Loucy (cell line): ENCODE measurements around the gene ZNF385C.

Source experiments
- CTCF ChIP-seq: fragments of 200-600 bp; sonication (generic); conservative IDR thresholded peaks from 2 replicates; pipeline ENCODE4 v1.5.1; 2014; ENCODE audit warnings: mild to moderate bottlenecking, antibody characterized with exemption, low read length
- EZH2phosphoT487 ChIP-seq: fragments of 200-600 bp; IDR thresholded peaks from 2 replicates; pipeline ENCODE4 v1.6.1; 2018; ENCODE audit warnings: antibody characterized with exemption, mild to moderate bottlenecking, moderate library complexity, borderline replicate concordance

GRCh38 chr17:42127414-42127813 lies 29.1 kb upstream of the ZNF385C start:
- TF ChIP-seq CTCF: no peak
- TF ChIP-seq EZH2phosphoT487: no peak
